HepG2 (cell line): ENCODE results near the gene ARFGEF3. TPM values are rescaled to one million over a fixed set of nuclear protein-coding genes. Genes with fewer than 3 reads are reported as not detected.

Experiments used
- JDP2 ChIP-seq: sonication (generic); formaldehyde crosslinking; IDR thresholded peaks from 2 replicates; pipeline ENCODE4 v1.8.1; 2022; ENCODE audit warnings: missing genetic modification reagents, borderline replicate concordance
- KAT8 ChIP-seq: IDR thresholded peaks from 2 replicates; pipeline ENCODE4 v1.6.1; 2016; ENCODE audit warnings: missing genetic modification reagents, missing compliant biosample characterization
- KLF9 ChIP-seq: IDR thresholded peaks from 2 replicates; pipeline ENCODE4 v1.6.1; 2016; ENCODE audit warnings: low read depth
- MIXL1 ChIP-seq: IDR thresholded peaks from 2 replicates; pipeline ENCODE4 v1.6.1; 2016
- MTF2 ChIP-seq: sonication (generic); formaldehyde crosslinking; IDR thresholded peaks from 2 replicates; pipeline ENCODE4 v1.5.0; 2020; ENCODE audit warnings: missing genetic modification reagents, borderline replicate concordance
- PHF20 ChIP-seq: sonication (generic); formaldehyde crosslinking; IDR thresholded peaks from 2 replicates; pipeline ENCODE4 v1.5.0; 2020; ENCODE audit warnings: mild to moderate bottlenecking, missing genetic modification reagents
- PRPF4 ChIP-seq: fragments of 200-400 bp; formaldehyde crosslinking; IDR thresholded peaks from 2 replicates; pipeline ENCODE4 v1.6.1; 2016; ENCODE audit warnings: low read length, low read depth; ENCODE audit not compliant: poor library complexity, severe bottlenecking
- RBFOX2 ChIP-seq: fragments of 200-400 bp; formaldehyde crosslinking; IDR thresholded peaks from 2 replicates; pipeline ENCODE4 v1.6.1; 2017; ENCODE audit warnings: low read depth, mild to moderate bottlenecking, low read length
- RORA ChIP-seq: sonication (generic); formaldehyde crosslinking; IDR thresholded peaks from 2 replicates; pipeline ENCODE4 v1.5.0; 2020; ENCODE audit warnings: mild to moderate bottlenecking, missing genetic modification reagents, moderate library complexity
- STAT5B ChIP-seq: sonication (generic); formaldehyde crosslinking; IDR thresholded peaks from 2 replicates; pipeline ENCODE4 v1.4.0; 2020; ENCODE audit warnings: missing genetic modification reagents
- TBX2 ChIP-seq: sonication (generic); formaldehyde crosslinking; IDR thresholded peaks from 2 replicates; pipeline ENCODE4 v1.5.0; 2020; ENCODE audit warnings: missing genetic modification reagents, mild to moderate bottlenecking, borderline replicate concordance
- ZFP62 ChIP-seq: sonication (generic); formaldehyde crosslinking; IDR thresholded peaks from 2 replicates; pipeline ENCODE4 v1.4.0; 2020; ENCODE audit warnings: missing genetic modification reagents
- ZNF234 ChIP-seq: sonication (generic); formaldehyde crosslinking; conservative IDR thresholded peaks from 2 replicates; pipeline ENCODE4 v1.5.1; 2020; ENCODE audit warnings: mild to moderate bottlenecking, missing genetic modification reagents
- ZNF264 ChIP-seq: sonication (generic); formaldehyde crosslinking; IDR thresholded peaks from 2 replicates; pipeline ENCODE4 v1.4.0; 2020; ENCODE audit warnings: missing genetic modification reagents
- ZNF354B ChIP-seq: sonication (generic); formaldehyde crosslinking; IDR thresholded peaks from 2 replicates; pipeline ENCODE4 v1.8.0; 2022; ENCODE audit warnings: mild to moderate bottlenecking, missing genetic modification reagents
- ZNF431 ChIP-seq: sonication (generic); formaldehyde crosslinking; IDR thresholded peaks from 2 replicates; pipeline ENCODE4 v1.9.0; 2022; ENCODE audit warnings: missing genetic modification reagents, low read depth, mild to moderate bottlenecking, borderline replicate concordance
- ZNF460 ChIP-seq: sonication (generic); formaldehyde crosslinking; IDR thresholded peaks from 2 replicates; pipeline ENCODE4 v1.5.1; 2020; ENCODE audit warnings: missing genetic modification reagents, mild to moderate bottlenecking, borderline replicate concordance
- ZNF530 ChIP-seq: sonication (generic); formaldehyde crosslinking; IDR thresholded peaks from 2 replicates; pipeline ENCODE4 v1.5.0; 2020; ENCODE audit warnings: low read depth, mild to moderate bottlenecking, missing genetic modification reagents
- ZSCAN9 ChIP-seq: IDR thresholded peaks from 2 replicates; pipeline ENCODE4 v1.6.1; 2016; ENCODE audit warnings: borderline replicate concordance
- polyA plus RNA-seq, 8 experiments: library from polyadenylated mRNA; depleted of rRNA in 3 of 8; stranded (reverse) in 7 of 8; unstranded in 1 of 8; fragments of >200 nt; fragmentation: Illumina TruSeq in 4 of 8; extraction: Trizol in 4 of 8; gene quantifications; 2 replicates each; pipeline versions ENCODE4 v1.2.1 to v1.2.3, GENCODE V29; 2011 to 2016; ENCODE audit warnings: low read depth in 4 of 8, missing spikeins in 1 of 8, mixed read lengths in 1 of 8; ENCODE audit not compliant: insufficient read depth in 1 of 8
- total RNA-seq, 5 experiments: library from RNA; depleted of rRNA; stranded (reverse); fragments of >200 nt; fragmentation: Illumina TruSeq; extraction: Trizol; gene quantifications; 2 replicates each; pipeline ENCODE4 v1.2.3, GENCODE V29; 2016; ENCODE audit warnings: low read depth in 1 of 5
- TF ChIP-seq, protein P1 (sequence below): IDR thresholded peaks from 2 replicates; pipeline ENCODE4 v1.6.1; 2012; ENCODE audit warnings: inconsistent platforms
- TF ChIP-seq, protein P2 (sequence below): sonication (generic); formaldehyde crosslinking; IDR thresholded peaks from 2 replicates; pipeline ENCODE4 v1.4.0; 2020; ENCODE audit warnings: missing genetic modification reagents, mild to moderate bottlenecking, borderline replicate concordance
- TF ChIP-seq, protein P3 (sequence below): sonication (generic); formaldehyde crosslinking; IDR thresholded peaks from 2 replicates; pipeline ENCODE4 v1.5.1; 2020; ENCODE audit warnings: missing genetic modification reagents, mild to moderate bottlenecking, borderline replicate concordance
- TF ChIP-seq, protein P4 (sequence below): IDR thresholded peaks from 2 replicates; pipeline ENCODE4 v1.6.1; 2016
- TF ChIP-seq, protein P5 (sequence below): sonication (generic); formaldehyde crosslinking; IDR thresholded peaks from 2 replicates; pipeline ENCODE4 v1.4.0; 2020; ENCODE audit warnings: missing genetic modification reagents

ARFGEF3 gene
- total and polyA plus RNA-seq, 2 of the 13 experiments (the other 11 are each of a cell fraction or from before 2014, with no cell fraction given), result 0.60 to 2.6 TPM

DNA sequence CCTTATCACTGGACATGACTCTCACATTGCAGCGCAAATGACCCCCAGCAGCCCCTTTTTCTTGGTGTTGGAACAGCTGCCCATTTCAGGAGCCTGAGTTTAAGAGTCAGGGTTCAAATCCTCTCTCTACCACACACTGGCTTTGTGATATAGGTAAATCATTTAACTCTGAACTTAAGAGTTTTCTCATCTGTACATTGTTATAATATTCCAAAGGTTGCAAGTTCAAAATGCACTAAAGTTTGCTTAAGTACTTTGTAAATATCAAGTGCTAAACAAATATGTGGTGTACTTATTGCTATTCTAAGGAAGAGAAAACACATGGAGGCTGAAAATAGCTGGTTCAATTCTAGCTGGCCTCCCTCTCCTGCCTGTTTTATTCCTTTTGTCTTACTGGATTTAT, 95.9 kb downstream of the ARFGEF3 start (continued):
- TF ChIP-seq, protein P1, sequence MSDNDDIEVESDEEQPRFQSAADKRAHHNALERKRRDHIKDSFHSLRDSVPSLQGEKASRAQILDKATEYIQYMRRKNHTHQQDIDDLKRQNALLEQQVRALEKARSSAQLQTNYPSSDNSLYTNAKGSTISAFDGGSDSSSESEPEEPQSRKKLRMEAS, result no peak
- no peak for TF ChIP-seq PHF20 (CRISPR knock-in tag)
- TF ChIP-seq ZFP62 (CRISPR knock-in tag), result no peak
- TF ChIP-seq ZNF264 (CRISPR knock-in tag), result no peak
- TF ChIP-seq PRPF4, result no peak
- no peak for TF ChIP-seq RBFOX2
- 0 out of 2 replicates have a peak, but pooled peaks have one; percentile 41 for TF ChIP-seq ZNF431 (CRISPR knock-in tag)
- TF ChIP-seq, protein P2, sequence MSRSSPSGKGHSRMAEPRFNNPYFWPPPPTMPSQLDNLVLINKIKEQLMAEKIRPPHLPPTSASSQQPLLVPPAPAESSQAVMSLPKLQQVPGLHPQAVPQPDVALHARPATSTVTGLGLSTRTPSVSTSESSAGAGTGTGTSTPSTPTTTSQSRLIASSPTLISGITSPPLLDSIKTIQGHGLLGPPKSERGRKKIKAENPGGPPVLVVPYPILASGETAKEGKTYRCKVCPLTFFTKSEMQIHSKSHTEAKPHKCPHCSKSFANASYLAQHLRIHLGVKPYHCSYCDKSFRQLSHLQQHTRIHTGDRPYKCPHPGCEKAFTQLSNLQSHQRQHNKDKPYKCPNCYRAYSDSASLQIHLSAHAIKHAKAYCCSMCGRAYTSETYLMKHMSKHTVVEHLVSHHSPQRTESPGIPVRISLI (CRISPR knock-in tag), result no peak
- TF ChIP-seq ZNF354B (CRISPR knock-in tag), result no peak
- no peak for TF ChIP-seq KLF9 (CRISPR knock-in tag)
- no peak for TF ChIP-seq RORA
- no peak for TF ChIP-seq ZNF530
- TF ChIP-seq ZNF460 (CRISPR knock-in tag), result no peak
- no peak for TF ChIP-seq ZNF234
- TF ChIP-seq, protein P3, sequence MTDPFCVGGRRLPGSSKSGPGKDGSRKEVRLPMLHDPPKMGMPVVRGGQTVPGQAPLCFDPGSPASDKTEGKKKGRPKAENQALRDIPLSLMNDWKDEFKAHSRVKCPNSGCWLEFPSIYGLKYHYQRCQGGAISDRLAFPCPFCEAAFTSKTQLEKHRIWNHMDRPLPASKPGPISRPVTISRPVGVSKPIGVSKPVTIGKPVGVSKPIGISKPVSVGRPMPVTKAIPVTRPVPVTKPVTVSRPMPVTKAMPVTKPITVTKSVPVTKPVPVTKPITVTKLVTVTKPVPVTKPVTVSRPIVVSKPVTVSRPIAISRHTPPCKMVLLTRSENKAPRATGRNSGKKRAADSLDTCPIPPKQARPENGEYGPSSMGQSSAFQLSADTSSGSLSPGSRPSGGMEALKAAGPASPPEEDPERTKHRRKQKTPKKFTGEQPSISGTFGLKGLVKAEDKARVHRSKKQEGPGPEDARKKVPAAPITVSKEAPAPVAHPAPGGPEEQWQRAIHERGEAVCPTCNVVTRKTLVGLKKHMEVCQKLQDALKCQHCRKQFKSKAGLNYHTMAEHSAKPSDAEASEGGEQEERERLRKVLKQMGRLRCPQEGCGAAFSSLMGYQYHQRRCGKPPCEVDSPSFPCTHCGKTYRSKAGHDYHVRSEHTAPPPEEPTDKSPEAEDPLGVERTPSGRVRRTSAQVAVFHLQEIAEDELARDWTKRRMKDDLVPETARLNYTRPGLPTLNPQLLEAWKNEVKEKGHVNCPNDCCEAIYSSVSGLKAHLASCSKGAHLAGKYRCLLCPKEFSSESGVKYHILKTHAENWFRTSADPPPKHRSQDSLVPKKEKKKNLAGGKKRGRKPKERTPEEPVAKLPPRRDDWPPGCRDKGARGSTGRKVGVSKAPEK (CRISPR knock-in tag), result no peak
- TF ChIP-seq, protein P4, sequence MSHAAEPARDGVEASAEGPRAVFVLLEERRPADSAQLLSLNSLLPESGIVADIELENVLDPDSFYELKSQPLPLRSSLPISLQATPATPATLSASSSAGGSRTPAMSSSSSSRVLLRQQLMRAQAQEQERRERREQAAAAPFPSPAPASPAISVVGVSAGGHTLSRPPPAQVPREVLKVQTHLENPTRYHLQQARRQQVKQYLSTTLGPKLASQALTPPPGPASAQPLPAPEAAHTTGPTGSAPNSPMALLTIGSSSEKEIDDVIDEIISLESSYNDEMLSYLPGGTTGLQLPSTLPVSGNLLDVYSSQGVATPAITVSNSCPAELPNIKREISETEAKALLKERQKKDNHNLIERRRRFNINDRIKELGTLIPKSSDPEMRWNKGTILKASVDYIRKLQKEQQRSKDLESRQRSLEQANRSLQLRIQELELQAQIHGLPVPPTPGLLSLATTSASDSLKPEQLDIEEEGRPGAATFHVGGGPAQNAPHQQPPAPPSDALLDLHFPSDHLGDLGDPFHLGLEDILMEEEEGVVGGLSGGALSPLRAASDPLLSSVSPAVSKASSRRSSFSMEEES, result no peak
- no peak for TF ChIP-seq MTF2
- no peak for TF ChIP-seq ZSCAN9 (CRISPR knock-in tag)
- TF ChIP-seq MIXL1 (CRISPR knock-in tag), result peak; percentile 70; the same call in 1 of the 2 replicates
- TF ChIP-seq KAT8 (CRISPR knock-in tag), result no peak
- TF ChIP-seq JDP2 (CRISPR knock-in tag), result no peak
- TF ChIP-seq, protein P5, sequence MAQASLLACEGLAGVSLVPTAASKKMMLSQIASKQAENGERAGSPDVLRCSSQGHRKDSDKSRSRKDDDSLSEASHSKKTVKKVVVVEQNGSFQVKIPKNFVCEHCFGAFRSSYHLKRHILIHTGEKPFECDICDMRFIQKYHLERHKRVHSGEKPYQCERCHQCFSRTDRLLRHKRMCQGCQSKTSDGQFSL (CRISPR knock-in tag), result no peak
- no peak for TF ChIP-seq TBX2 (CRISPR knock-in tag)
- TF ChIP-seq STAT5B (CRISPR knock-in tag), result no peak
